Dermis microvascular lymphatic vessel endothelial cell (primary cell): Measurements from ENCODE around the gene TAF1D. TPM values are rescaled to one million over a fixed set of nuclear protein-coding genes. Genes with fewer than 3 reads are reported as not detected.
"Not testable (repeated sequence)": the region's sequence is repeated elsewhere in the genome, so short reads cannot be mapped to it uniquely, and the experiment has no call there.

Experiments
- DNase-seq, 2 donors: peaks; one replicate each; pipeline versions ENCODE4 v3.0.0 to v3.0.0-alpha.2; 2010; ENCODE audit warnings: low read depth in 2 of 2
- total RNA-seq: library from RNA; depleted of rRNA; stranded (reverse); fragments of >200 nt; gene quantifications from 2 replicates; pipeline ENCODE4 v1.2.1, GENCODE V29; 2014

TAF1D gene
- 67.5 and 85.4 TPM in 2 replicates for total RNA-seq

- DNase-seq: peak; percentile 95 to 98
Observed at GRCh38 chr11:93741094-93741881, at the start of gene TAF1D, which contains the start of gene C11orf54. TAF1D (minus strand) TSS chr11:93741495; CDS start chr11:93739304, 2,191 bp downstream. C11orf54 (plus strand) TSS chr11:93741672; CDS start chr11:93747394, 5,722 bp downstream.

GRCh38 chr11:93784935-93785360 is 43.7 kb upstream of the TAF1D start:
- peak in 1 of 2 donors; percentile 20 for DNase-seq

GRCh38 chr11:93784145-93784934 is 43.0 kb upstream of the TAF1D start, which contains the start of gene MED17:
MED17 (plus strand) TSS chr11:93784282; CDS start chr11:93784514, 232 bp downstream.
- peak; percentile 85 to 94 for DNase-seq

- no peak for DNase-seq
Observed at GRCh38 chr11:93783765-93784144, 42.5 kb upstream of the TAF1D start.

- no peak for DNase-seq
Observed at GRCh38 chr11:93783362-93783761, 42.1 kb upstream of the TAF1D start.

GRCh38 chr11:93775289-93775688 is 34.0 kb upstream of the TAF1D start:
- DNase-seq: peak in 1 of 2 donors; percentile 28

- DNase-seq: not testable (repeated sequence)
Observed at GRCh38 chr11:93774560-93774959, 33.3 kb upstream of the TAF1D start.

- DNase-seq: no peak
Observed at GRCh38 chr11:93773601-93774200, 32.4 kb upstream of the TAF1D start.

GRCh38 chr11:93773045-93773477 is 31.8 kb upstream of the TAF1D start:
- DNase-seq: no peak

- DNase-seq: no peak
Observed at GRCh38 chr11:93772123-93772522, 30.8 kb upstream of the TAF1D start.

- no peak for DNase-seq
Observed at GRCh38 chr11:93770160-93770559, 28.9 kb upstream of the TAF1D start.

GRCh38 chr11:93767018-93767417 is 25.7 kb upstream of the TAF1D start:
- no peak for DNase-seq

- DNase-seq: no peak
Observed at GRCh38 chr11:93766504-93766903, 25.2 kb upstream of the TAF1D start.

- DNase-seq: no peak
Observed at GRCh38 chr11:93765551-93765950, 24.3 kb upstream of the TAF1D start.

- DNase-seq: no peak
Observed at GRCh38 chr11:93761910-93762309, 20.6 kb upstream of the TAF1D start.

GRCh38 chr11:93759123-93759522 is 17.8 kb upstream of the TAF1D start:
- not testable (repeated sequence) for DNase-seq

- DNase-seq: no peak
Observed at GRCh38 chr11:93757924-93758865, 16.9 kb upstream of the TAF1D start.

- no peak for DNase-seq
Observed at GRCh38 chr11:93757301-93757700, 16.0 kb upstream of the TAF1D start.

GRCh38 chr11:93756748-93757147 is 15.5 kb upstream of the TAF1D start:
- no peak for DNase-seq

GRCh38 chr11:93753241-93753640 is 11.9 kb upstream of the TAF1D start:
- DNase-seq: no peak

GRCh38 chr11:93751001-93751400 is 9.7 kb upstream of the TAF1D start:
- DNase-seq: no peak
